Measurements from ENCODE around the gene MRPS34.

DNA sequence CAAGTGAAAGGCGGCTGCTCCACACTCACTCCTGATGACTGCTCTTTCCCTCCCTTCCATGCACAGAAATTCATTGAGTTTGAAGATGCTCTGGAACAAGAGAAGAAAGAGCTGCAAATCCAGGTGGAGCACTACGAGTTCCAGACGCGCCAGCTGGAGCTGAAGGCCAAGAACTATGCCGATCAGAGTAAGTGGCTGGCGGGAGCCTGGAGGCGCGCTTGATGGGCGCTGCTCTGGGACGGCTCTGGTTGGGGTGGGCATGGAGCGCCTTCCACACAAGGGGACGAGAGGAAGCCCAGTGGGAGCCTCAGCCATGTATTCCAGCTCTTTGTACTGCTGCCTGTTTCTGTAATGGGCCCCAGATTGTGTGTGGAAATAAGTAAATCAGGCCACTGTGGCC lies 48.4 kb downstream of the MRPS34 start:
- TF ChIP-seq, protein P1, sequence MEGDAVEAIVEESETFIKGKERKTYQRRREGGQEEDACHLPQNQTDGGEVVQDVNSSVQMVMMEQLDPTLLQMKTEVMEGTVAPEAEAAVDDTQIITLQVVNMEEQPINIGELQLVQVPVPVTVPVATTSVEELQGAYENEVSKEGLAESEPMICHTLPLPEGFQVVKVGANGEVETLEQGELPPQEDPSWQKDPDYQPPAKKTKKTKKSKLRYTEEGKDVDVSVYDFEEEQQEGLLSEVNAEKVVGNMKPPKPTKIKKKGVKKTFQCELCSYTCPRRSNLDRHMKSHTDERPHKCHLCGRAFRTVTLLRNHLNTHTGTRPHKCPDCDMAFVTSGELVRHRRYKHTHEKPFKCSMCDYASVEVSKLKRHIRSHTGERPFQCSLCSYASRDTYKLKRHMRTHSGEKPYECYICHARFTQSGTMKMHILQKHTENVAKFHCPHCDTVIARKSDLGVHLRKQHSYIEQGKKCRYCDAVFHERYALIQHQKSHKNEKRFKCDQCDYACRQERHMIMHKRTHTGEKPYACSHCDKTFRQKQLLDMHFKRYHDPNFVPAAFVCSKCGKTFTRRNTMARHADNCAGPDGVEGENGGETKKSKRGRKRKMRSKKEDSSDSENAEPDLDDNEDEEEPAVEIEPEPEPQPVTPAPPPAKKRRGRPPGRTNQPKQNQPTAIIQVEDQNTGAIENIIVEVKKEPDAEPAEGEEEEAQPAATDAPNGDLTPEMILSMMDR (IDR thresholded peaks at IDR 0.05): no peak
- no peak for TF ChIP-seq POLR2AphosphoS5 (IDR thresholded peaks at IDR 0.05)
- no peak for TF ChIP-seq POLR2A (IDR thresholded peaks at IDR 0.05)

All from transverse colon (tissue), 4 donors.